Choroid plexus epithelial cell (primary cell): ENCODE data around the gene NCKAP5.
"Not testable (repeated sequence)": the region's sequence is repeated elsewhere in the genome, so short reads cannot be mapped to it uniquely, and the experiment has no call there.

ENCODE experiments used
- DNase-seq: peaks from one replicate; pipeline ENCODE4 v3.0.0-alpha.2; 2010; ENCODE audit warnings: low read depth
- H3K4me3 ChIP-seq: 2 replicates; pipeline ENCODE4 v1.5.1; 2011; ENCODE audit warnings: low read depth, mild to moderate bottlenecking, control low read depth, low read length, moderate library complexity
- CTCF ChIP-seq: conservative IDR thresholded peaks from 2 replicates; pipeline ENCODE4 v1.5.1; 2011; ENCODE audit warnings: low read depth, mild to moderate bottlenecking, control low read depth, inconsistent platforms, low read length, moderate library complexity

NCKAP5 gene

DNA sequence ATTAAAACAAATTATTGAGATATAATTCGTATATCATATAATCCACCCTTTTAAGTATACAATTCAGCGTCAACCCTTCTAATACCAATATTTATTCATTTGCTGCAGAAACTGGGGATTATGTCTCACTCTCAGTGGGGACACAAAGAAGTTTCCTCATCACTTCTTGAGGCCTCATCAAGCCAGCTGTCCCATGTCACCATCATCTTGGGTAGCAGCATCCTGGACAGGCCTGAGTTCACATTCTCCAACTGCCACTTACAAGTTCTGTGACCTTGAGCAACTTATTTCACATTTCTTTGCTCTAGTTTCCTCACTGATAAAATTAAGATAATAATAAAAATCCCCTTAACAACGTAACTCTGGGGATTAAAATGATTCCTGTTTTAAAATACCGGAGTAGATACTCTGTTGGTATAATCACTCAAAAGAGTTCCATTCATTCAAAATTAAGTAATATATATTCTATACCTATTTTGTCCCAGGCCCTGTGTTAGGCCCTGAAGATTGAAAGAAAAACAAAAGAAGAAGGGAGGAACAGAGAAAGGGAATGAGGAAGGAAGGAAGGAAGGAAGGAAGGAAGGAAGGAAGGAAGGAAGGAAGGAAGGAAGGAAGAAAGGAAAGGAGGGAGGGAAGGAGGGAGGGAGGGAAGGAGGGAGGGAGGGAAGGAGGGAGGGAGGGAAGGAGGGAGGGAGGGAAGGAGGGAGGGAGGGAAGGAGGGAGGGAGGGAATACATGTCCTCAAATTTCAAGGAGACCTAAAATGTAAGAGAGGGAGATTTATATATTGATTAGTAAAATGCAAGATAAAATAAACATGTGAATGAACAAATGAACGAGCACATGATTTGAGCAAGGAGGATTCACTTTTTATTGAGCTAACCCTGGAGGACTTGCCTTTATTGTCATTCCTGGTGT is 42.4 kb downstream of the NCKAP5 start:
- H3K4me3 ChIP-seq: no peak overlapping the region
- no peak for DNase-seq
- TF ChIP-seq CTCF: no peak

DNA sequence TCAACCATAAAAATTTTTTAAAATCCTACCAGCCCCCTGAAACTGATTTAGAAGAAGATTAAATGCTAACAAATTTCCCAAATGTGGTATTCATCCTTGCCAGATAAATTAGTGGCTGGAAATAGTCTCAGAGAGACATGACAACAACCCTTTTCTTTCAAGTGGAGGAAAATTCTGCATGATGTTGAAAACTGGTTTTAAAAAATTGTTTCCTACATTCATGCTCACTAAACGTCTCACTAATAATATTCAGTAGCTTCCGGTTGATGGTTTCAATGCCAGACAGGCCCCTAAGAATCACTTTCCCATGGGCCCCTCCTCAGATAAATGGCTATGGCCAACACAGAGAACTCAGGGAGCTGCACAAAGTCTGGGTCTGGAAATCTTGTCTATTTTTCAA is 43.2 kb downstream of the NCKAP5 start:
- DNase-seq: no peak
- no peak for TF ChIP-seq CTCF

GRCh38 chr2:133523406-133523805 is 44.9 kb downstream of the NCKAP5 start:
- no peak for TF ChIP-seq CTCF
- peak; percentile 8 for DNase-seq
- H3K4me3 ChIP-seq: no peak overlapping the region

More for the DNA sequence above, 43.2 kb downstream of the NCKAP5 start:
- H3K4me3 ChIP-seq: no peak overlapping the region

- no peak overlapping the region for H3K4me3 ChIP-seq
- no peak for DNase-seq
Observed at GRCh38 chr2:133522204-133522603, 46.1 kb downstream of the NCKAP5 start.

GRCh38 chr2:133521146-133521745 is 47.0 kb downstream of the NCKAP5 start:
- no peak overlapping the region for H3K4me3 ChIP-seq
- DNase-seq: peak; percentile 81
- no peak for TF ChIP-seq CTCF

More at GRCh38 chr2:133522204-133522603, 46.1 kb downstream of the NCKAP5 start:
- no peak for TF ChIP-seq CTCF

DNA sequence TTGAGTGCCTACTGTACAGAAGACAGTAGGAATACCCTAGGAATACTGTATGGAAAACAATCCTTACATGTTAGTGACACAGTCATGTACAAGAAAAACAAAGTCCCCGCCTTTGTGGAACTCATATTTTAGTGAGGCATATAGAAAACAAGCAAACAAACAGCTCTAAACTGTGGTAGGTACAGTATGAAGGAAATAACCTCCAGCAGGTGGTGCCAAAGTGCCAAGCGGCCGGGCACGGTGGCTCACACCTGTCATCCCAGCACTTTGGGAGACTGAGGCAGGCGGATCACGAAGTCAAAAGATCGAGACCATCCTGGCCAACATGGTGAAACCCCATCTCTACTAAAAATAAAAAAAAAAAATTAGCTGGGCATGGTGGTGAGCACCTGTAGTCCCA is 48.6 kb downstream of the NCKAP5 start:
- DNase-seq, H3K4me3 ChIP-seq: not testable (repeated sequence)
- peak; percentile 45 for TF ChIP-seq CTCF
